Neural crest cell (in vitro differentiated cells): ENCODE results near the gene PC. TPM values are rescaled to one million over a fixed set of nuclear protein-coding genes. Genes with fewer than 3 reads are reported as not detected.

Experiments used
- DNase-seq: peaks from one replicate; pipeline ENCODE4 v3.0.0; 2021; ENCODE audit warnings: low read depth, mixed read lengths, low spot score
- H3K27ac Mint-ChIP-seq: one replicate; pipeline ENCODE4 v1.8.0; 2021; ENCODE audit warnings: mild to moderate bottlenecking, mixed read lengths; ENCODE audit not compliant: unreplicated experiment
- H3K27me3 Mint-ChIP-seq: 2 replicates; pipeline ENCODE4 v1.8.0; 2021; ENCODE audit warnings: low read depth, mild to moderate bottlenecking, mixed read lengths
- H3K36me3 Mint-ChIP-seq: 2 replicates; pipeline ENCODE4 v1.8.0; 2021; ENCODE audit warnings: low read depth, mild to moderate bottlenecking, mixed read lengths
- H3K4me1 Mint-ChIP-seq: 2 replicates; pipeline ENCODE4 v1.8.0; 2021; ENCODE audit warnings: mixed read lengths
- H3K4me3 Mint-ChIP-seq: one replicate; pipeline ENCODE4 v1.8.0; 2021; ENCODE audit warnings: mild to moderate bottlenecking, mixed read lengths
- H3K9me3 Mint-ChIP-seq: 2 replicates; pipeline ENCODE4 v1.8.0; 2021; ENCODE audit warnings: mixed read lengths
- total RNA-seq: library from RNA; stranded (reverse); gene quantifications from 2 replicates; pipeline ENCODE4 v1.2.1, GENCODE V29; 2021
- TF ChIP-seq, protein P1 (sequence below): fragments of 200-600 bp; sonication (generic); conservative IDR thresholded peaks from 2 replicates; pipeline ENCODE4 v1.5.0; 2021; ENCODE audit warnings: antibody characterized with exemption, mild to moderate bottlenecking

Gene PC
- total RNA-seq, 1 donor from 2014 or later: 53.6 TPM

DNA sequence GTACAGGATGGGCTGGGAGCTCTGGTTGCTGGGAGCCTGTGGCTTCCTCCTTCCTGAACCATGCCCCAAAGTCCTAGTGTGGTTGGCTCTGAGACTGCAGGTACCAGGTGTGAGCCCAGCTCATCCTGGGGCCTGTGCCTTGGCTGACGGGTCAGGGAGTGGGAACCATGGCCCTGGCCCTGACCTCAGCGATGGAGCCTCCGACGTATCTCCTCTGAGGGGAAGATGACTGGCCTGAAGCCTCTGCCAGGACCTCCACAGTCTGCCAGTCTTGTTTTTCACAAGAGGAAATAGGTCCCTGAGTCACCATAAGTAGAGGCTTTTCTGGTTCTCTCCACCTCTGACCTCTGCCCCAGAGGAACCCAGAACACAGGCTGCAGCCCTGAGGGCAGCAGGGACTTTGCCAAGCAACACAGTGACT lies 111.5 kb downstream of the PC start:
- peaks cover 15% of the 10 kb centered on the region for H3K4me1 Mint-ChIP-seq
- peak overlapping the region; percentile 81 for H3K4me3 Mint-ChIP-seq
- no peaks in the 10 kb centered on the region for H3K9me3 Mint-ChIP-seq
- H3K36me3 Mint-ChIP-seq: no peaks in the 10 kb centered on the region
- DNase-seq: no peak
- H3K27ac Mint-ChIP-seq: no peak overlapping the region
- H3K27me3 Mint-ChIP-seq: no peaks in the 10 kb centered on the region
- TF ChIP-seq, protein P1, sequence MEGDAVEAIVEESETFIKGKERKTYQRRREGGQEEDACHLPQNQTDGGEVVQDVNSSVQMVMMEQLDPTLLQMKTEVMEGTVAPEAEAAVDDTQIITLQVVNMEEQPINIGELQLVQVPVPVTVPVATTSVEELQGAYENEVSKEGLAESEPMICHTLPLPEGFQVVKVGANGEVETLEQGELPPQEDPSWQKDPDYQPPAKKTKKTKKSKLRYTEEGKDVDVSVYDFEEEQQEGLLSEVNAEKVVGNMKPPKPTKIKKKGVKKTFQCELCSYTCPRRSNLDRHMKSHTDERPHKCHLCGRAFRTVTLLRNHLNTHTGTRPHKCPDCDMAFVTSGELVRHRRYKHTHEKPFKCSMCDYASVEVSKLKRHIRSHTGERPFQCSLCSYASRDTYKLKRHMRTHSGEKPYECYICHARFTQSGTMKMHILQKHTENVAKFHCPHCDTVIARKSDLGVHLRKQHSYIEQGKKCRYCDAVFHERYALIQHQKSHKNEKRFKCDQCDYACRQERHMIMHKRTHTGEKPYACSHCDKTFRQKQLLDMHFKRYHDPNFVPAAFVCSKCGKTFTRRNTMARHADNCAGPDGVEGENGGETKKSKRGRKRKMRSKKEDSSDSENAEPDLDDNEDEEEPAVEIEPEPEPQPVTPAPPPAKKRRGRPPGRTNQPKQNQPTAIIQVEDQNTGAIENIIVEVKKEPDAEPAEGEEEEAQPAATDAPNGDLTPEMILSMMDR: no peak

DNA sequence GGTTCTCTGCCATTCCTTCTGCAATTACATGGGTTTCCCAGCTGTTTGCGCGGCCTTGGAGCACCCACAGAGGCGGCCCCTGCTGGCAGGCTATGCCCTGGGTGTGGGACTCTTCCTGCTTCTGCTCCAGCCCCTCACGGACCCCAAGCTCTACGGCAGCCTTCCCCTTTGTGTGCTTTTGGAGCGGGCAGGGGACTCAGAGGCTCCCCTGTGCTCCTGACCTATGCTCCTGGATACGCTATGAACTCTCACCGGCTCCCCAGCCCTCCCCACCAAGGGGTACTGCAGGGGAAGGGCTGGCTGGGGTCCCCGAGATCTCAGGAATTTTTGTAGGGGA lies 112.3 kb downstream of the PC start:
- Mint-ChIP-seq H3K9me3 (no peaks in the 10 kb centered on the region), H3K36me3 (no peaks in the 10 kb centered on the region), H3K27me3 (no peaks in the 10 kb centered on the region), H3K4me1 (peaks cover 15% of the 10 kb centered on the region), H3K4me3 (peak overlapping the region; percentile 97), H3K27ac (no peak overlapping the region)
- TF ChIP-seq, protein P1: no peak
- no peak for DNase-seq

DNA sequence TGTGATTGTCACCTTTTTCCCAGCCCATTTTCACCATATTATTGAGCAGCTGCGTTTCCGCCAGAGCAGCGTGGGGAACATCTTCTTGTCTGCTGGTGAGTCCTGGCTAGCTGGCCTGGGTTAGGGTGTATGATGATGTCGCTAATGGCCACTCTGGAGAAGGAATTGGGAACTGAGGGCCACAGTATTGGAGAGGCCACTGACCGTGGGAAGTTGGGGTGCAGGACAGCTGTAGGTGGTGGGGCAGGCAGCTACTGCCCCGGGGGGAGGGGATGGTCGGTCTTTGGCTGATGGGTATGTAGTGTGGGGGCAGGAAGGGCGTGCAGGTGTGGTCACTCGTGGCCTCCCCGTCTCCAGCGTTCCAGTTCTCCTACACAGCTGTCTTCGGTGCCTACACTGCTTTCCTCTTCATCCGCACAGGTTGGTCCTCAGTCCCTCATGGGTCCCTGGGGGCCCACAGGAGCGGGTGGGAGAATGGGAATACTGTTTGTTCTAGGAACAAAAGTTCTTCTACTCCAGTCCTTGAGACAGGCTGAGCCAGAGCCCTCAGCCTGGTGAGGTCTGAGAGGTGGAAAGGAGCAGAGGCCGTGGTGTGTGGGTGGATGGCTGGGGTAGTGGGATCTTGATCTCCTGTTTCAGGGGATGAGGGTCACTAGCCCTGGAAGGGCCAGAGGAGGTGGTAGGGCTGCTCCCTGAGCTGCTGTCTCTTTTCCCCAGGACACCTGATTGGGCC lies 112.9 kb downstream of the PC start:
- Mint-ChIP-seq H3K36me3 (no peaks in the 10 kb centered on the region), H3K4me1 (peaks cover 15% of the 10 kb centered on the region), H3K4me3 (peak overlapping the region; percentile 97), H3K9me3 (no peaks in the 10 kb centered on the region), H3K27ac (no peak overlapping the region), H3K27me3 (no peaks in the 10 kb centered on the region)
- DNase-seq: no peak
- TF ChIP-seq, protein P1: no peak

DNA sequence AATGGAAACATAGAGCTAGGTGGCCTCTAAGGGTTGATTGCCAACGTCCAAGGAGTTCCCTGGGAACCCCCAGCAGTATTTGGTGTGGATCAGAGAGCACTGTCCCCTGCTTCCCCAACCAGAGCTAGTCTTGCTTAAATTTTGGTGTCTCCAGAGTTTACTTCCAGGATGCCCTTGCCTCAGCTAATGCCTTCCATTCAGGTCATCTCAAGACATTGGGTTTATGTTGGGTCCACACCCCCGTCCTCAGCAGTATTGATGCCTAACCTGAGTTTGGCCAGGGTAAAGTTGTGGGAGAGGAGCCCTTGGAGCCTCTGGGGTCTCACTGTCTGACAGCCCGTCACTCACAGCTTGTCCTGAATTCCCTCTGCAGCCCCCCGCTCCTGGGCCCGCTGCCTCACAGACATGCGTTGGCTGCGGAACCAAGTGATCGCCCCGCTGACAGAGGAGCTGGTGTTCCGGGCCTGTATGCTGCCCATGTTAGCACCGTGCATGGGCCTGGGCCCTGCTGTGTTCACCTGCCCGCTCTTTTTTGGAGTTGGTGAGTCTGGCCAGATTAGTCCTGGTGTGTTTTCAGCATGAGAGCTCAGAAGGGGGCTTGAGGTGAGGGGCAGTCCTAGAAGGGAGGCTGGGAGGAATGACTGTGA lies 113.6 kb downstream of the PC start:
- H3K4me3 Mint-ChIP-seq: peak overlapping the region; percentile 97

DNA sequence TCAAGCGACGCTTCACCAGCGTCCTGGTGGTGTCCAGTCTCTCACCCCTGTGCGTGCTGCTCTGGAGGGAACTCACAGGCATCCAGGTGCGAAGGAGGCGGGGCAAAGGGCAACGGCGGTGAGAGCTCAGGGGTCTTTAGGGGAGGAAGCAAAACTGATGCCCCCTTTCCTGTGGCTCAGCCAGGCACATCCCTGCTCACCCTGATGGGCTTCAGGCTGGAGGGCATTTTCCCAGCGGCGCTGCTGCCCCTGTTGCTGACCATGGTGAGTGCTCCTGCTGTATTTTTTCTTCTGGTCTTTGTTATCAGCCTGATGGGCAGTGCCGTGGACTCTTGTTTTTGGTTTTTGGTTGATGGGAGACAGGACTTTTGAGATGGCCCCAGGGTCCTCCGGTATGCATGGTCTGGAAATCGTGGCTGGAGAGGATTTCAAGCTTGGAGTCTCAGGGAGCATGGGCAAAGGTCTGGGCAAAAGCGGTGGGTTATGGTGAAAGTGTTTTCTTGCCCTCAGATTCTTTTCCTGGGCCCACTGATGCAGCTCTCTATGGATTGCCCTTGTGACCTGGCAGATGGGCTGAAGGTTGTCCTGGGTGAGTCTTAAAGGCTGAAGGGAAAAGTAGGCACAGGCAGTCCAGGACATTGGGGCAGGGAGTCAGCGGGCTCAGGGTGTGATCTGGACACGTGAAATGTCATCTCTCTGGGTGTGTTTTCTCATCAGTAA lies 114.2 kb downstream of the PC start:
- Mint-ChIP-seq H3K9me3 (no peaks in the 10 kb centered on the region), H3K27me3 (no peaks in the 10 kb centered on the region), H3K4me1 (peaks cover 15% of the 10 kb centered on the region), H3K27ac (peak overlapping the region; percentile 94), H3K4me3 (peak overlapping the region; percentile 97), H3K36me3 (no peaks in the 10 kb centered on the region)
- no peak for DNase-seq
- TF ChIP-seq, protein P1: no peak

More for the DNA sequence above, 113.6 kb downstream of the PC start:
- Mint-ChIP-seq H3K9me3 (no peaks in the 10 kb centered on the region), H3K27me3 (no peaks in the 10 kb centered on the region), H3K36me3 (no peaks in the 10 kb centered on the region), H3K27ac (no peak overlapping the region), H3K4me1 (peaks cover 15% of the 10 kb centered on the region)
- no peak for DNase-seq
- TF ChIP-seq, protein P1: no peak
